Stimulated activated CD4-positive, alpha-beta T cell treated with anti-CD3 and anti-CD28 coated beads, Interleukin-15, amount 100 ng/mL, for 24 hours (primary cell): ENCODE measurements around the gene RDH11.

Experiments
- DNase-seq: peaks from one replicate; pipeline ENCODE4 v3.0.0-alpha.2; 2020

The RDH11 gene

DNA sequence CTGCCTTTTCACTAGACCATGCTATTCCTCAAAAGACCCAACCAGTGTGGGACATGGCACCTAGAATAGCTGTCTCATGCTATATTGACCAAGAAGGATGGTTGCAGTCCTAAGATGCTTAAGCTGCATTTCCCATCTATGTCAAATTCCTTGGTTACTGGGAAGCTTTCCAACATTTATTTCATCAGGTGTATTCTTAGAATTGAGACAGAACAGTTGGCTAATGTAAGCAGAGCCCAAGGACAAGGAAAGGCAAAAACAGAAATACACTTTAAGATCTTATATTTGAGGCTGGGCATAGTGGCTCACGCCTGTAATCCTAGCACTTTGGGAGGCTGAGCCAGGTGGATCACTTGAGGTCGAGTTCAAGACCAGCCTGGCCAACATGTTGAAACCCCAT is 51.1 kb downstream of the RDH11 start:
- DNase-seq = no peak

DNA sequence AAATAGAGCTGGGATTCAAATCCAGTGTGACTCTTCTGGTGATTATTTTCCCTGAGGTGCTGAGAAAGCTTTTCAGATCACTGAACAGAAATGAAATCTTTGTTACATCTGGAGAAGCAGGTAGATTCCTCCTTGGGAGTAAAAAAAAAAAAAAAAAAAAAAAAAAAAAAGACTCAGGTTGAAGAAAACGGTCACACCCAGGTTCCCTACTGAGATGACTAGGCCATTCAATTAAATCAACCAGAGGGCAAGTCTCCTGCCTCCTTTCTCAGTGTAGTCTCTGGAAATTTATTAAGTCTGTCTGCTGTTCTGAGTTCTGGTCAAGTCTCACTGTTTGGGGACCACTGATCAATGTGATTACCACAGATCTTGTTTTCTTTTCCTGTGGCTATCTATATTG is 51.9 kb downstream of the RDH11 start:
- no peak for DNase-seq

DNA sequence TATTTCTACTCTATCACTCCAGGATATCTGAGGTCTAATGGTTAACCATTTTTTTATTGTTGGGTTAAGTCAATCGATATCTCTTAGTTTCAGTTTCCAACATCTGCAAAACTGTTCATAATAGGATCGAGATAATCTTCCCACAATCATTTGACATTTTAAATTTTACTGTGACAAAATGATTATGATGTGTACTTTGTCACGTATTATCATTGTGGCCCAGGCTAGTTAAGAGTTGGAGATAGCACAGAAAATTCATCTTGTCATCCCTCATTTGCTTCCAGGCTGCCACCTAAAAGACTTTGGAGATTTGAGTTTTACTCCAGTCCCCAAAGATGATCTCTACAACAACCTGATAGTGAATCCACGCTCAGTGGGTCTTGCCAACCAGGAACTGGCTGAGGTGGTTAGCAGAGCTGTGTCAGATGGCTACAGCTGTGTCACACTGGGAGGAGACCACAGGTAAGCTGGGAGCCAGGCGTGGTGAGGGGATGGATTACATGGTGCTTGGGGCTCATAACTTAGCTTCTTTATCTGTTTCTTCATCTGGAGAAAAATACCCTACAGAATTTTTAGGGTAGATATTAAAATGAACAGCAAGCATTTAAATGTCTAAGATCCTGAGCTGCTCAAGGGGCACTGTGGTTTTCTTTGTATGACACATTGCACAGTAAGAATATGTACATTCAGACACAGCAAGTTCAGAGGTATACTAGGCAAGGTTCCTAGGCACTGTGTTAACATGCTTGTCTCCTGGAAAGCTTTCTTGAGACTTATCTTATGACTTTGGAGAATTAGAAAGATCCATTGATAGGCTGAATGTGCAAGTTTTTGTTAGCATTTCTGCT is 53.4 kb downstream of the RDH11 start:
- DNase-seq = peak; percentile 14

DNA sequence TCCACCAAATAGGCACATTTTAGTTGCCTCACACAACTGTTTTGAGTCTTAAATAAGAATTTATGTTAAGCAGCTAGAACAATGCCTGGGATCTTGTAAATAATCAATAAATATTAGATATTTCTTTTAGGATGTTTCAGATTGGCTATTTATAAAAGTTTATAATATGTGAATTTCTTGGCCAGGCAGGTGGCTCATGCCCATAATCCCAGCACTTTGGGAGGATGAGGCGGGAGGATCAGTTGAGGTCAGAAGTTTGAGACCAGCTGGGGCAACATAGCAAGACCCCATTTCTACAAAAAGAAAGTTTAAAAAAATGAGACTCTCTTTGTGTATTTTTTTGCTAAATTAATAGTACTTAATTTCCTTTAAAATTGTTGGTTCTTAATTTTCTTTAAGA is 54.1 kb downstream of the RDH11 start:
- DNase-seq = no peak

DNA sequence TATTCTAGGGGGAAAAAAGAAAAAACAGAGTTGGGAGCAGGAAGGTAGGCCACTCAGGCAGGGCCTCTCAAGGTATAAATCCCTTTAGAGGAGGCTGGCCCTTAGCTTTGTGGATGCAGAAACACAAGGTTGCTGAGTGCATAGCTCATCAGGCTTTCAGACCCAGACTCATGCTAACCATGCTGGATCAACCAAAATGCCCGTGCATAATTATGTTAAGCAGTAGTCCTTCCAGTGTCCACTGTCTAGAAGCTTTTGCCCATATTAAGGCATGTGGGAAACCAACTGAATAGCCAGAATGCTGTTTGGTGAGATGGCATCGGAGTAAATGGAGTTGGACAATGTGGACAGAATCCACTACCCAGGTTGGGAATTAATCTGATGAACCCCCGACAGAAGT is 56.9 kb downstream of the RDH11 start:
- no peak for DNase-seq

DNA sequence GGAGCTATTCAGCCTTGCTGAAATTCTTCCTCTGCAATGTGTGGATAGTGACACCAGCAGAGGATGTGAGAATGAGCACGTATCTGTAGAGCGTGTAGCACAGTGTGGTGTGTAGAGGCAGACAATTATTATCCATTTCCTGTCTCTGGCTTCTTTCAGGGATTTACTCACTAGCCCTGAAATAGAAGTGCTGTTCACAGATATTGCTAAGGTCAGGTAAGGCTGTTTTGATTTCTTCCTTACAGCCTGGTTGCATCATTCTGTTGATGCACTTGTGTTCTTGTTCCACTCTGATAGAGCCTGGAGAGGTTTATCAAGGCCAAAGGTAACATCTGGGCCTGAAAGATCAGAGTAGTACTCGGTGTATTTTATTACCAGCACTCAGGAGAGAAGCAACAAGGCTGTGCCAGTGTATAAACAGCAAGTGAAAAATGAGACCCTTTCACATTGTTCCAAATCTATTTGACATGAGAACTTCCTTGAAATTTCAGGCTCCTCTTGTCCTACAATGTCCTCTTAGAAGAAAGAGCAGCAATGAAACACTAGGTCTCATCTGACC is 59.1 kb downstream of the RDH11 start:
- no peak for DNase-seq

DNA sequence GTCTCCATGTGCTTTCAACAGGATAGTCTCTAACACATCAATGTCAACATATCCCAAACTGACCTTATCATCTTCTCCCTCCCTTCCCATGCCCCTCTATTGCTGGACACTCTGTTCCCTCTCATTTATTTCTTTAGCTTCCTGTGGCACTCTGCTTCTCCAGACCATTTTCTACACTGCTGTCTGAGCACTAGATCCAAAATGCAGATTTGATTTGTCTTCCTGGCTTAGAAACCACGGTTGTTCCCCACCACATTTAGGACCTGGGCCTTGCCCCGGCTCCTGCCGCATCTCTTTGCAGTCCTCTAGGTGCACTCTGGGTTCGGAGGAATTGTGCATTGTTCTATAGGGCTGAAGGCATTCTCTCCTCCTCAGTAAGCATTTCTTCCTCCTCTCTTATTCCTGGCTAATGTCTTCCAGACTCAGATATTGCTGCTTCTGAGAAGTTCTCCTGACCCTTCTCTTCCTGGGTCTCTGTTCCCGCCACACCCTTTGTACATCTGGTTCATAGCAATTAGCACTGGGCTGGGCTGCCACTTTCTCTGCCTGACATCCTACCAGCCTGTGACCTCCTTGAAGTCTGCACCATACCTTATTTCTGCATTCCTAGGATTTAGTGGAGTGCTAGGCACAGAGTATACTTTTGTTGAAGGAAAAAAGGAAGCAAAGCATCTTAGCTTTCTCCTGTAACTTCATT is 62.0 kb downstream of the RDH11 start:
- DNase-seq = no peak

DNA sequence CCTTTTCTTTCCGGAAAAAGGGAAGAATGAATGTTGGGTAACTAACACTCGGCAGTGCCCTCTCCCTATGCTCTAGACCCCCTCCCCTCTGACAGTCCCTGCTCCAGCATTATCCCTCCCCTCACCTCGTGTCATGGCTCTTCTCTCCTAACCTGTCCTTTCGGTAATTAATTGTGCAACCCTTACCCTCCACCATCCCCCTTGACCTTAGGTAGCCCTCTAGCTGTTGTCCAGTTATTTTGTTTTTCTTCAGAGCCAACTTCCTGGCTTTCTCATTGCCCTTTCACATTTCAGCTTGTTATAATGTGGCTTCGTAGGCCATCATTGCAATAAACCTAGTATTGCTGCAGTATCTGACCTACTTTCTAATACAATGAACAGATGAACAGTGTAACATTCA is 64.6 kb downstream of the RDH11 start:
- no peak for DNase-seq

DNA sequence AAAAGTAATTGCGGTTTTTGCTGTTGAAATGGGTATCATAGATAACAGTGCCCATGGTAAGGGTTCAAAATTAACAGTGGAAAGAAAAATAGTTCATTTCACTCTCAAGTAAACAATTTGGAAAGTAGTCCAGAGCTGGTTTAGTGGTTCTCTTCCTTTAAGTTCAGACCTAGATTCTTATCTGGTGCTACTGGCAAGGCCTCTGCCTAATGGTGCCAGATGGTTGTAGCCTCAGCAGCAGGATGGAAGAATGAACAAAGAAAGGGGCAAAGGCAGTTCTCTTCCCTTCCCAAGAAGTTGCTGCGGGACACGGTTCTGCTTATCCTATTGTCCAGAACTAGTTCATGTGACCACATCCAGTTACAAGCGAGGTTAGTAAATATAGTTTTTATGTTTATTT is 65.4 kb downstream of the RDH11 start:
- no peak for DNase-seq

DNA sequence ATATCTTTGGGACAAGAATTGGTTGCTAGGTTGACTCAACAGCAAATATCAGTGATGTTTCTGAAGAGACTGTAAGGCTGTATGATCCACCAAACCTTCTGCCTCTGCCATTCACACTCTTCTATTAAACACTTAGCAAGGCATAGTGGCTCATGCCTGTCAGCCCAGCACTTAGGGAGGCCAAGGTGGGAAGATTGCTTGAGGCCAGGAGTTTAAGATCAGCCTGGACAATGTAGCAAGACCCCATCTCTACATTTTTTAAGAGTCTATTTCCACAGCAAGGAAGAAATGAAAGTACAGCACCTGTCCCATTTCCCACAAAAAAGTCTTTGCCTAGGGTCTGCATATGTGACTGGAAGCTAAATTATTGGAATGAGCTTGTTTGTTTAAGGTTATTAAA is 68.0 kb downstream of the RDH11 start:
- DNase-seq = no peak
